GM12865 (cell line): ENCODE data around the gene DNAH11.

Experiments
- DNase-seq: peaks from one replicate; pipeline ENCODE4 v3.0.0; 2010; ENCODE audit warnings: low read depth
- H3K4me3 ChIP-seq: 2 replicates; pipeline ENCODE4 v1.5.1; 2011; ENCODE audit warnings: mild to moderate bottlenecking, low read depth, low read length, control low read depth
- CTCF ChIP-seq: IDR thresholded peaks from 2 replicates; pipeline ENCODE4 v1.5.1; 2011; ENCODE audit warnings: low read length, control low read depth, low read depth, inconsistent platforms; ENCODE audit not compliant: insufficient read depth; ENCODE audit errors: missing control alignments

The DNAH11 gene

GRCh38 chr7:21763818-21764217, 221.0 kb downstream of the DNAH11 start:
- TF ChIP-seq CTCF: no peak
- DNase-seq: peak; percentile 37
- no peak overlapping the region for H3K4me3 ChIP-seq

- H3K4me3 ChIP-seq: no peak overlapping the region
- DNase-seq: no peak
- no peak for TF ChIP-seq CTCF
These were observed 223.4 kb downstream of the DNAH11 start for GRCh38 chr7:21766218-21766617.

- no peak overlapping the region for H3K4me3 ChIP-seq
- DNase-seq: peak; percentile 91
- TF ChIP-seq CTCF: peak; percentile 73
These were observed 224.6 kb downstream of the DNAH11 start for GRCh38 chr7:21767300-21767900.

- H3K4me3 ChIP-seq: no peak overlapping the region
- no peak for DNase-seq
- no peak for TF ChIP-seq CTCF
These were observed 225.4 kb downstream of the DNAH11 start for GRCh38 chr7:21768279-21768678.

GRCh38 chr7:21771266-21771665, 228.4 kb downstream of the DNAH11 start:
- DNase-seq: no peak
- no peak for TF ChIP-seq CTCF

GRCh38 chr7:21771906-21772610, 229.2 kb downstream of the DNAH11 start:
- no peak overlapping the region for H3K4me3 ChIP-seq
- TF ChIP-seq CTCF: no peak
- DNase-seq: no peak

More at GRCh38 chr7:21771266-21771665, 228.4 kb downstream of the DNAH11 start:
- H3K4me3 ChIP-seq: no peak overlapping the region
